ENCODE results near the gene CMTM4. TPM values are rescaled to one million over a fixed set of nuclear protein-coding genes. Genes with fewer than 3 reads are reported as not detected.

CMTM4 gene
- total RNA-seq, 1 donor from 2014 or later, result 32.5 TPM

- no peak for DNase-seq (ENCODE audit: low read depth, low spot score)
- no peaks in the 10 kb centered on the region for H3K9me3 Mint-ChIP-seq
- no peaks in the 10 kb centered on the region for H3K36me3 Mint-ChIP-seq (ENCODE audit: low read depth)
- peaks cover 17% of the 10 kb centered on the region for H3K4me1 Mint-ChIP-seq
- H3K27ac Mint-ChIP-seq (ENCODE audit: unreplicated experiment), result no peak overlapping the region
- TF ChIP-seq CTCF (conservative IDR thresholded peaks at IDR 0.05), result no peak
- H3K27me3 Mint-ChIP-seq (ENCODE audit: low read depth), result no peaks in the 10 kb centered on the region
- no peak overlapping the region for H3K4me3 Mint-ChIP-seq
Measured at GRCh38 chr16:66661210-66661560, 35.4 kb downstream of the CMTM4 start.

DNA sequence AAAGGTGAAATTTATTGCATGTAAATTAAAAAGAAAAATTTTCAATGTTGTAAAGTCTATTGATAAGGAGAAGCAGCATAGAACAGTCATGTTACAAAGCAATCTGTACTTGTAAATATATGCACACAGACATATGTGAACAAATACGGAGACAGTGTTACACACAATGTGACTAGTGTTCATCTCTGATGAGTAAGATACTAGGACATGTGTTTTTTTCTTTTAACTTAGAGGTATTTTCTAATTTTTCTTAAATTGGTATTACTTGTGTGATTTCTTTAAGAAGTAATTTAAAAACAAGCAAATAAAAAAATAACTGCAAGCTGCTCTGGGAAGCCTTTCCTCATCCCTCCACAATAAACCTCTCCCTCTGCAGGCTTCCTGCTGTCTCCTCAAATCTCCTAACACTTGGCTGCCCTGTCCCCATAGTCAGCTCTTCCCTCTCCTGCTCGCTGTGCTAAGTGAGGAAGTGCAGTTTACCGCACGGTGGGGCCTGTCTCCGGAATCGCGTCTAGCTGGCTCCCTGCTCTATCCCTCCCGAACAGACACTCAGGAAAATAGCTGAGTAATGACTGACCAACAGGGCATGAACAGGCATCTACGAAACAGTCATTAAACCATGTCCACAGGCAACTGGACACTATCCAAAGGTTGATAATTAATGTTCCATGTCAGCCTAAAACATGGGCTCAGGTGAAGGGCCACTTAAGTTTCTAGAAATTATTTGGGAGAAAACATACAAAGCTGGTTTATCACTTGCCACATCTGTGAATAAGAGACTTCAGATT is 35.9 kb downstream of the CMTM4 start:
- Mint-ChIP-seq H3K27me3 (ENCODE audit: low read depth) (no peaks in the 10 kb centered on the region), H3K9me3 (no peaks in the 10 kb centered on the region), H3K36me3 (ENCODE audit: low read depth) (no peaks in the 10 kb centered on the region), H3K4me3 (no peak overlapping the region), H3K4me1 (peaks cover 17% of the 10 kb centered on the region), H3K27ac (ENCODE audit: unreplicated experiment) (no peak overlapping the region)
- TF ChIP-seq CTCF (conservative IDR thresholded peaks at IDR 0.05), result no peak
- DNase-seq (ENCODE audit: low read depth, low spot score), result peak; percentile 15

GRCh38 chr16:66658860-66659190 is 37.7 kb downstream of the CMTM4 start:
- H3K27me3 Mint-ChIP-seq (ENCODE audit: low read depth), result no peaks in the 10 kb centered on the region
- peaks cover 17% of the 10 kb centered on the region for H3K4me1 Mint-ChIP-seq
- H3K4me3 Mint-ChIP-seq, result no peak overlapping the region
- no peak for DNase-seq (ENCODE audit: low read depth, low spot score)
- no peaks in the 10 kb centered on the region for H3K36me3 Mint-ChIP-seq (ENCODE audit: low read depth)
- no peaks in the 10 kb centered on the region for H3K9me3 Mint-ChIP-seq
- H3K27ac Mint-ChIP-seq (ENCODE audit: unreplicated experiment), result peak overlapping the region; percentile 9
- TF ChIP-seq CTCF (conservative IDR thresholded peaks at IDR 0.05), result no peak

- no peaks in the 10 kb centered on the region for H3K36me3 Mint-ChIP-seq (ENCODE audit: low read depth)
- peak overlapping the region; percentile 9 for H3K27ac Mint-ChIP-seq (ENCODE audit: unreplicated experiment)
- DNase-seq (ENCODE audit: low read depth, low spot score), result no peak
- no peak overlapping the region for H3K4me3 Mint-ChIP-seq
- no peaks in the 10 kb centered on the region for H3K9me3 Mint-ChIP-seq
- peaks cover 17% of the 10 kb centered on the region for H3K4me1 Mint-ChIP-seq
- no peaks in the 10 kb centered on the region for H3K27me3 Mint-ChIP-seq (ENCODE audit: low read depth)
- no peak for TF ChIP-seq CTCF (conservative IDR thresholded peaks at IDR 0.05)
Measured at GRCh38 chr16:66658143-66658859, 38.2 kb downstream of the CMTM4 start.

GRCh38 chr16:66656547-66656946 is 40.0 kb downstream of the CMTM4 start:
- TF ChIP-seq CTCF (conservative IDR thresholded peaks at IDR 0.05), result no peak
- Mint-ChIP-seq H3K36me3 (ENCODE audit: low read depth) (no peaks in the 10 kb centered on the region), H3K4me3 (no peak overlapping the region), H3K9me3 (no peaks in the 10 kb centered on the region), H3K4me1 (peaks cover 8% of the 10 kb centered on the region), H3K27me3 (ENCODE audit: low read depth) (no peaks in the 10 kb centered on the region), H3K27ac (ENCODE audit: unreplicated experiment) (no peak overlapping the region)
- DNase-seq (ENCODE audit: low read depth, low spot score), result no peak

All from neural crest cell (in vitro differentiated cells).